IMR-90 (cell line): ENCODE results near the gene GFRA3. TPM values are rescaled to one million over a fixed set of nuclear protein-coding genes. Genes with fewer than 3 reads are reported as not detected.

Source experiments
- ATAC-seq: fragments of 200-7000 bp; cut with Tn5 transposase; 2 replicates; pipeline ENCODE4 v1.9.1; 2020; ENCODE audit warnings: low read depth, mild to moderate bottlenecking, moderate library complexity
- BruUV-seq: library from RNA; stranded (reverse); fragments of 400-500 nt; replicated peaks from 2 replicates; lab custom pipeline; 2021; lab: Mats Ljungman, UMichigan
- CTCF ChIA-PET: fragments of 300-600 bp; formaldehyde crosslinking; extraction: SDS; loops from one replicate; lab custom pipeline; 2021; ENCODE audit warnings: antibody characterized with exemption; lab: Yijun Ruan, JAX
- POLR2A ChIA-PET: fragments of 300-600 bp; sonication (Branson Sonifier 250); formaldehyde crosslinking; loops from one replicate; lab custom pipeline; 2022; ENCODE audit warnings: antibody characterized with exemption; ENCODE audit not compliant: unreplicated experiment; lab: Charles Lee
- DNase-seq: peaks from one replicate; pipeline ENCODE4 v3.0.0; 2013
- H2AFZ ChIP-seq: replicated peaks from 2 replicates; pipeline ENCODE3; 2013; ENCODE audit warnings: low read length, mild to moderate bottlenecking; ENCODE audit not compliant: poor library complexity
- H2AK5ac ChIP-seq: 2 replicates; pipeline ENCODE4 v1.6.1; 2013; ENCODE audit warnings: low read depth, low read length, inconsistent platforms
- H2AK9ac ChIP-seq: replicated peaks from 2 replicates; pipeline ENCODE3; 2013; ENCODE audit warnings: mild to moderate bottlenecking, low read depth, low read length, moderate library complexity; ENCODE audit not compliant: poor library complexity
- H2BK120ac ChIP-seq: 2 replicates; pipeline ENCODE4 v1.6.1; 2013; ENCODE audit warnings: low read depth, low read length, inconsistent platforms
- H2BK15ac ChIP-seq: 3 replicates; pipeline ENCODE4 v1.6.1; 2013; ENCODE audit warnings: low read depth, low read length, inconsistent platforms
- H2BK20ac ChIP-seq: 2 replicates; pipeline ENCODE4 v1.6.1; 2013; ENCODE audit warnings: low read depth, mild to moderate bottlenecking, inconsistent platforms, low read length, moderate library complexity
- H2BK5ac ChIP-seq: 2 replicates; pipeline ENCODE4 v1.6.1; 2013; ENCODE audit warnings: mild to moderate bottlenecking, low read depth, low read length, inconsistent platforms; ENCODE audit not compliant: poor library complexity, severe bottlenecking
- H3K14ac ChIP-seq: replicated peaks from 2 replicates; pipeline ENCODE4 v1.6.1; 2013; ENCODE audit warnings: low read depth, low read length, inconsistent platforms
- H3K18ac ChIP-seq: 2 replicates; pipeline ENCODE4 v1.6.1; 2013; ENCODE audit warnings: low read depth, low read length, control low read depth
- H3K23ac ChIP-seq: 2 replicates; pipeline ENCODE4 v1.6.1; 2013; ENCODE audit warnings: low read depth, low read length, inconsistent platforms
- H3K27ac ChIP-seq: 2 replicates; pipeline ENCODE4 v1.5.1; 2013; ENCODE audit warnings: mild to moderate bottlenecking, control low read depth, low read length; ENCODE audit not compliant: insufficient read depth
- H3K27me3 ChIP-seq: 2 replicates; pipeline ENCODE4 v1.6.1; 2013; ENCODE audit warnings: low read length; ENCODE audit not compliant: control insufficient read depth, insufficient read depth
- H3K36me3 ChIP-seq: 2 replicates; pipeline ENCODE4 v1.6.1; 2013; ENCODE audit warnings: low read length, mixed read lengths; ENCODE audit not compliant: control insufficient read depth, insufficient read depth
- H3K4ac ChIP-seq: 2 replicates; pipeline ENCODE4 v1.6.1; 2013; ENCODE audit warnings: low read depth, low read length, inconsistent platforms
- H3K4me1 ChIP-seq: 2 replicates; pipeline ENCODE4 v1.6.1; 2013; ENCODE audit warnings: low read length, mixed read lengths; ENCODE audit not compliant: control insufficient read depth, insufficient read depth
- H3K4me2 ChIP-seq: 2 replicates; pipeline ENCODE4 v1.6.1; 2013; ENCODE audit warnings: low read depth, mild to moderate bottlenecking, control low read depth, low read length, moderate library complexity
- H3K4me3 ChIP-seq: 2 replicates; pipeline ENCODE4 v1.5.1; 2013; ENCODE audit warnings: low read depth, mild to moderate bottlenecking, control low read depth, low read length, moderate library complexity; ENCODE audit not compliant: insufficient read depth
- H3K56ac ChIP-seq: 2 replicates; pipeline ENCODE4 v1.6.1; 2013; ENCODE audit warnings: low read length, inconsistent platforms; ENCODE audit not compliant: insufficient read depth; ENCODE audit errors: extremely low read depth
- H3K79me1 ChIP-seq, 2 experiments: 2 replicates each; pipeline ENCODE4 v1.6.1; 2013; ENCODE audit warnings: low read length in 2 of 2, inconsistent platforms in 1 of 2, low read depth in 1 of 2
- H3K9ac ChIP-seq: 2 replicates; pipeline ENCODE4 v1.6.1; 2013; ENCODE audit warnings: low read depth, low read length, control low read depth
- H3K9me1 ChIP-seq: 2 replicates; pipeline ENCODE4 v1.6.1; 2013; ENCODE audit warnings: low read length, inconsistent platforms; ENCODE audit not compliant: insufficient read depth
- H3K9me3 ChIP-seq: 2 replicates; pipeline ENCODE4 v1.6.1; 2013; ENCODE audit warnings: low read length; ENCODE audit not compliant: control insufficient read depth, insufficient read depth
- H4K20me1 ChIP-seq: 2 replicates; pipeline ENCODE4 v1.6.1; 2013; ENCODE audit warnings: low read length, inconsistent platforms; ENCODE audit not compliant: insufficient read depth
- H4K5ac ChIP-seq: 2 replicates; pipeline ENCODE4 v1.6.1; 2013; ENCODE audit warnings: mild to moderate bottlenecking, low read depth, low read length, control low read depth
- H4K8ac ChIP-seq, 2 experiments: 2 replicates each; pipeline ENCODE4 v1.6.1; 2013; ENCODE audit warnings: low read depth in 2 of 2, low read length in 2 of 2, control low read depth in 1 of 2, inconsistent platforms in 1 of 2
- H4K91ac ChIP-seq: 2 replicates; pipeline ENCODE4 v1.6.1; 2013; ENCODE audit warnings: low read depth, low read length, inconsistent platforms; ENCODE audit not compliant: insufficient read depth
- BHLHE40 ChIP-seq: fragments of 150-350 bp; IDR thresholded peaks from 2 replicates; pipeline ENCODE4 v1.6.1; 2016; ENCODE audit warnings: mild to moderate bottlenecking, low read depth, low read length
- CEBPB ChIP-seq: IDR thresholded peaks from 2 replicates; pipeline ENCODE4 v1.6.1; 2012; ENCODE audit warnings: low read depth, low read length, improper control_type of control experiment
- FOS ChIP-seq: fragments of 150-350 bp; IDR thresholded peaks from 2 replicates; pipeline ENCODE4 v1.6.1; 2016; ENCODE audit warnings: low read depth, low read length
- NFE2L2 ChIP-seq: fragments of 150-350 bp; IDR thresholded peaks from 2 replicates; pipeline ENCODE4 v1.6.1; 2016; ENCODE audit warnings: low read depth, mild to moderate bottlenecking, low read length
- POLR2A ChIP-seq: IDR thresholded peaks from 2 replicates; pipeline ENCODE4 v1.6.1; 2012; ENCODE audit warnings: mild to moderate bottlenecking, low read depth, low read length
- WGBS, 2 experiments: methylation state at CpG; one replicate each; pipeline versions ENCODE4 v1.1.5 to v1.1.7; 2013; ENCODE audit warnings: missing lambda C conversion rate in 2 of 2; ENCODE audit not compliant: insufficient read length in 1 of 2; ENCODE audit errors: extremely low coverage in 2 of 2; 5-methylcytosine and 5-hydroxymethylcytosine counted together
- dilution Hi-C: fragments of 300-500 bp; cut with HindIII; formaldehyde crosslinking; loops from one replicate; pipeline ENCODE4 v1.14.3; 2018; ENCODE audit warnings: low sequenced_read_pairs; ENCODE audit not compliant: unreplicated experiment
- in situ Hi-C: fragments of 300-500 bp; cut with MboI; formaldehyde crosslinking; loops from 3 replicates; pipeline ENCODE4 v1.14.3; 2019; ENCODE audit warnings: low sequenced_read_pairs, inconsistent platforms, mixed read lengths
- intact Hi-C: fragments of 100-400 bp; cut with micrococcal nuclease; formaldehyde crosslinking; loops from 2 replicates; pipeline ENCODE4 v1.10.0; 2022
- polyA plus RNA-seq, 3 experiments: library from polyadenylated mRNA; depleted of rRNA; stranded (reverse); fragments of >200 nt; gene quantifications; 2 replicates each; pipeline ENCODE4 v1.2.3, GENCODE V29; 2012; ENCODE audit warnings: low replicate concordance in 1 of 3
- total RNA-seq: library from RNA; depleted of rRNA; stranded (reverse); fragments of >200 nt; gene quantifications from 2 replicates; pipeline ENCODE4 v1.2.3, GENCODE V29; 2012
- TF ChIP-seq, protein P1 (sequence below): fragments of 150-350 bp; IDR thresholded peaks from 2 replicates; pipeline ENCODE4 v1.6.1; 2017; ENCODE audit warnings: mild to moderate bottlenecking, antibody characterized with exemption, low read length, low read depth

GFRA3 gene
- total and polyA plus RNA-seq, 2 of the 4 experiments (the other 2 are of a cell fraction) = not detected

DNA sequence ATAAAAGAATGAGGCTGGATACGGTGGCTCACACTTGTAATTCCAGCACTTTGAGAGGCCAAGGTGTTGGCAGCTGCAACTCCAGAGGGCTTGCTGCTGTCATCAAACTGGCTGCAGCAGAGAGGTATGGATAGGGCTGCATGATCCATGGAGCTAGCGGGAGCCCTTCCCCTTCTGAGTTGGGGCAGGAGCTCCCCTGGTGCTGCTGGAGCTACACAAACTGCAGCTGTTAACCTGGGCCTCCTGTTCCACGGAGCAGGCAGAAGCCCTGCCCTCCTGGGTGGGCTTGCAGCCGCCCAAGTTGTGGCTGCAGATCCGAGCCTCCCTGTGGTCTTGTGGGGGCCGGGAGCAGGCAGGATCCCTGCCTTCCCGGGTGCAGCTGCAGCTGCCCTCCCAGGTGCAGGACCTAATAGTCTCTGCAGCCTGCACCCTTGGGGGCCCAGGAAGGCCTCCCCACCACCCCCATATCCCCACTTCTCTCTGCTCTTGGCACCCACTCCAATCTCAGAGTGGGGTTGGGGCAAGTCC lies 41.4 kb upstream of the GFRA3 start:
- no peak overlapping the region for H2AK5ac ChIP-seq
- WGBS, 2 experiments = 86% methylated on average over 1 of the region's 7 CpGs; no CpG with 5 or more reads in 1 of the 2 experiments
- no peaks in the 10 kb centered on the region for H3K36me3 ChIP-seq
- in situ Hi-C loops = no loop called here
- H2BK15ac ChIP-seq = no peak overlapping the region
- H3K14ac ChIP-seq = no peak overlapping the region
- H3K23ac ChIP-seq = no peak overlapping the region
- H3K9me1 ChIP-seq = no peaks in the 10 kb centered on the region; the same call in 1 of the 2 replicates
- intact Hi-C loops = no loop called here
- H3K4me2 ChIP-seq = no peak overlapping the region
- H2AFZ ChIP-seq = no peak overlapping the region
- no TSS peak for BruUV-seq
- no peak overlapping the region for H3K18ac ChIP-seq
- no peak overlapping the region for H2BK20ac ChIP-seq
- H3K79me1 ChIP-seq = no peaks in the 10 kb centered on the region
- H3K27me3 ChIP-seq = no peaks in the 10 kb centered on the region
- ChIA-PET POLR2A (no interaction called here), CTCF (no interaction called here)
- H3K27ac ChIP-seq = no peak overlapping the region
- no peak overlapping the region for H4K5ac ChIP-seq
- H3K4me3 ChIP-seq = no peak overlapping the region
- no peak overlapping the region for H2BK5ac ChIP-seq
- no peak overlapping the region for H3K4ac ChIP-seq
- H3K9me3 ChIP-seq = no peaks in the 10 kb centered on the region
- H4K20me1 ChIP-seq = no peaks in the 10 kb centered on the region
- no peak for ATAC-seq
- no peaks in the 10 kb centered on the region for H3K4me1 ChIP-seq
- TF ChIP-seq POLR2A (no peak), CEBPB (no peak), FOS (no peak), BHLHE40 (no peak), NFE2L2 (no peak)
- TF ChIP-seq, protein P1, sequence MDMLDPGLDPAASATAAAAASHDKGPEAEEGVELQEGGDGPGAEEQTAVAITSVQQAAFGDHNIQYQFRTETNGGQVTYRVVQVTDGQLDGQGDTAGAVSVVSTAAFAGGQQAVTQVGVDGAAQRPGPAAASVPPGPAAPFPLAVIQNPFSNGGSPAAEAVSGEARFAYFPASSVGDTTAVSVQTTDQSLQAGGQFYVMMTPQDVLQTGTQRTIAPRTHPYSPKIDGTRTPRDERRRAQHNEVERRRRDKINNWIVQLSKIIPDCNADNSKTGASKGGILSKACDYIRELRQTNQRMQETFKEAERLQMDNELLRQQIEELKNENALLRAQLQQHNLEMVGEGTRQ = no peak
- no peak overlapping the region for H3K56ac ChIP-seq
- no peak overlapping the region for H4K91ac ChIP-seq
- dilution Hi-C loops = no loop called here
- DNase-seq = no peak
- no peak overlapping the region for H2BK120ac ChIP-seq
- H3K9ac ChIP-seq = no peak overlapping the region
- no peak overlapping the region for H4K8ac ChIP-seq
- H2AK9ac ChIP-seq = no peak overlapping the region
